GM18861 (cell line): ENCODE measurements around the gene ZFP92.

Source experiments
- ATAC-seq: cut with Tn5 transposase; IDR thresholded peaks from one replicate; pipeline ENCODE4 v1.9.1; 2021; ENCODE audit not compliant: unreplicated experiment

Gene ZFP92

DNA sequence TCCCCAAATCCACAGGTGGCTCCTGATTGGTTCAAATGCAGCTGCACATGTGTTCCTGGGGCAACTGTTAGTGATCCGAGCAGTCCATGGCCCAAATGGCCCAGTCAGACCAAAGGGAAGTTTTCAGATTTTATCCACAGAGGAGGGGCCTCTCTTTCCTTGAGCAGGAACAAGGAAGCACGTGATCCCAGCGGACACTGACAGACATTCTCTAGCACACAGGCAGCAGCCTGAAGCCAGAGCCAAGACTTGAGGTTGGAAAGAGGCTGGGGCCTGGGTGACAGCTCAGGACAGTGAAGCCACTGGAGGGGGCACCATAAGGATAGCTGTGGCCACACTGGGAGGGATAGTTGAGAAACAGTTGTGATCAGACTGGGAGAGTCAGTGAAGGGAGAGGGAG, 3.5 kb upstream of the ZFP92 start:
- ATAC-seq, result no peak

DNA sequence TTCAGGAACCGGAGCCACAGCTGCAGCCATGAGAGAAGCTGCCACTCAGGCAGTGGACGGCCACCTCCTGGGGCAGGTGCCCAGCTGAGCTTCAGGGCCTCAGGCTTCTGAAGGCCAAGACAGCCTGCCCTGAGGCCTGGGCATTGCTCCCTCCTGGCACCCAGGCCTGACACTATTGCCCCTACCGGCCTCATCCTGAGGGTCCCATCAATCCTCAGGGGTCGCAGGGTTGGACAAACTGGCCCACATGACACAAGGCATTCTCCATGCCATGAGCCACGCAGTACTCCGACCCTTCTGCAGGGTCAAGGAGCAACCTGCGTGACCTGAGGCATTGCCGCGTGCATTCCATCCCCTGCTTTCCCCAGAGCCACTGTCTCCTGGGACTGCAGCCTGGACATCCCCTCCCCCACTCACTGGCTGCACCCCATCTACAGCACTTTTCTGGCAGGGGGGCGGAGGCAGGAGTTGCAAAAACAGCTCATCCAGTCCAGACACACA, 3.0 kb upstream of the ZFP92 start:
- no peak for ATAC-seq

DNA sequence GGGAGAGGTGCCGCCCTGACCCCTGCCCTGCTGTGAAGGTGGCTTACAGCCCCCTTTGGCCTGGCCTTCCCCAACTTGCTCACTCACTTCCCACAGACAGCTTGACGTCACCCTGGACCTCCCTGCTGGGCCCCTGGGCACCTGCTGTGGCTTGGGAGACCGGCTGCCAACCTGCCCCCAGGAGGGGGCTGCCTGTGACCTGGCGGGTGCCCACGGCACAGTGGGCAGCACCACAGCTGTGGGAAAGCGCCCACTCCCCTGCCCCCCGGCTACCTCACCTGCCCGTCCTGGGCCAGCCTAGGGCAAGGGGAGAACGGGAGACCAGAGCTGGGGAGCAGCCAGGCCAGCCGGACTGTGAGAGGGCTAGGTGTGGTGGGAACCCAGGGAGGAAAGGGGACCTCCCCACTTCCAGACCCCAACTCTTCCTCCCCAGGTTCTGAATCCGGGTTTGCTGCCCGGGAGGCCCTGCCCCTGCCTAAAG, 2.4 kb upstream of the ZFP92 start:
- ATAC-seq, result no peak

DNA sequence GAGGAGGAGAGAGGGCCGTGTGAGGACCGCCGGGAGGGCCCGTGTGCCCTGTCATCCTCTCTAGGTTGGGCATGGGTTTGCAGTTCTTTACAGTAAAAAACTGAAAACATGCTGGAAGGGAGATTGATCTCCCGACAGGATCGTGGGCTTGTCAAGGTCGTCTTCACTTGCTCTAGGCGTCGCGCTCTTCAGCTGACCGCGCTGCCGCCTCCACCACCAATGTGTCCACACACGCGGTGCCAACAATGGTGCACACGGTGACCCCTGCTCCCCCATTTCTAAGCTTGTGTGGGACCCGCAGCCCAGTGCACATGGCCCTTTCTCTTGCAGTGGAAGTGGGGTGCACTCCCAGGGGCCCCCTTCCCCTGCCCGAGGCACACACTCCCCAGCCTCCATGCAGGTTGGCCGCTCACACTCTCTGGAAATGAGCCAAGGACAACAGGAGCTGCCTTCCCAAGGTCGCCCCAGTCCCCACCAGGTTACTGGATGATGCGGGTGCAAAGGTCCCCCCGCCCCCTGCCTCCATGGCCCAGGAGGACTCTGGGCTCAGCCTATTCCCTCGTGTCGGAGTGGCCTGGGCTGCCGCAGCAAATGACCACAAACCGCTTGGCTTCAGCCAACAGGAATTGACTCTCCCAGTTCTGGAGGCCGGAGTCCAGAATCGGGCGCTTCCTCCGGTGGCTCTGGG, 1.7 kb upstream of the ZFP92 start:
- ATAC-seq, result no peak

DNA sequence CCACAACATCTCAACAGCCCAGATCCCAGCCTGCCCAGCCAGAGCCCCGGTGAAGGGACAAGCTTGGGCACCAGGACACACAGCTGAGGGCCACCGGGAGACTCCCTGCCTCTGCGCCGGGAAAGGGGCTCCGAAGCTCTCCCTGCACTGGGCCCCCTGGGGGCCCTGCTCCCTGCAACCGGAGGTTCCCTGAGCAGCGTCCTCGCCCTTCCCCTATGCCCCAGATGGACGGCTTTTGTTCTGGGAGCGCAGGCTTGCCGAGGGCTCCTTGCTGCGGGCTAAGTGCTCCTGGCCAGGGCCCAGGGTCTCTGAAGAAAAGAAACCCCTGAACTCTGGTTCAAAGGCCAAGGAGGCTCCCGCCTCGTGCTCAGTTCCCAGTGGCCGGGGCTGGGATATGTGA, 899 bp upstream of the ZFP92 start:
- ATAC-seq, result no peak

DNA sequence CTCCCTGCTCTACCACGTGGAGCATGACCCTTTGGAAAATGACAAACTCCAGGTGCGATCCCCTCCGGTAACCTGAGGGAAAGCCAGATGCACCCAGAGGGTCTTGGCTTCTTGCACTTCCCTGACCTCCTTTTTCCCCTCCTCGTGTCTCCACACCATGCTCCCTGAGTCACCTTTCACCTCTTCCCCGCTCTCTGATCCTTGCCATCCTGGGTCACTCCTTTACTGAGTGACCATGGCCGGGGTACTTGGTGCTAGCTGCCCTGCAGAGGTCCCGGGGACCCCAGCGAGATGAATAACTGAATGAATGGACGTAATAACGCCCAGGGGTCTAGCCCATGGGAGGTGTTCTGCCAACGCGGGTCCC, 401 bp upstream of the ZFP92 start:
- no peak for ATAC-seq

DNA sequence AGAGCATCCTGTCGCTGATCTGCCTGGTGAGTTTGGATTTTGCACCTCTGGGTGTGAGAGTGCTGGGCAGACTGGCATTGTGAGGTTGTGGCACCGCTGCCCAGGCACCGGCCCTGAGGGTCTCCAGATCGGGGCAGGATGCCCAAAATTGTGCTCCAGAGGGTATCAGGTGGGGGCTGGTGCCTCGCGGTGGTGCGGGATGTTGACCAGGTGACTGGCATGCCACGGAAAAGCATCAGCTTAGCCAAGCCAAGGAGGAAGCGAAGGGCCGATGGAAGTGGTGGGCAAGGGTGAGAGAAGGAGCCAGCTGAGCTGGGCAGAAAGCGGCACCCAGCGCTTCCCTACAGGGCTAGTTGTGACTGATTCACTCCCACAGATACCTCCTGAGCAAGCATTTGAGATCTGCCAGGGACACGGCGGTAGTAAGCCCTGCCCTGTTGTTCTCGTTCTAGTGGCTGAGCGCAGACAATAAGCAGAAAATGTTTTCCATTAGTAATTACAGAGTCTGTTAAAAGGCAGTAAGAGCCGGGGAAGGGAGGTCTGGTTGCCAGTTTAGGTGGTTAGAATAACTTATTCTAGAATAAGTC, 809 bp downstream of the ZFP92 start:
- no peak for ATAC-seq

DNA sequence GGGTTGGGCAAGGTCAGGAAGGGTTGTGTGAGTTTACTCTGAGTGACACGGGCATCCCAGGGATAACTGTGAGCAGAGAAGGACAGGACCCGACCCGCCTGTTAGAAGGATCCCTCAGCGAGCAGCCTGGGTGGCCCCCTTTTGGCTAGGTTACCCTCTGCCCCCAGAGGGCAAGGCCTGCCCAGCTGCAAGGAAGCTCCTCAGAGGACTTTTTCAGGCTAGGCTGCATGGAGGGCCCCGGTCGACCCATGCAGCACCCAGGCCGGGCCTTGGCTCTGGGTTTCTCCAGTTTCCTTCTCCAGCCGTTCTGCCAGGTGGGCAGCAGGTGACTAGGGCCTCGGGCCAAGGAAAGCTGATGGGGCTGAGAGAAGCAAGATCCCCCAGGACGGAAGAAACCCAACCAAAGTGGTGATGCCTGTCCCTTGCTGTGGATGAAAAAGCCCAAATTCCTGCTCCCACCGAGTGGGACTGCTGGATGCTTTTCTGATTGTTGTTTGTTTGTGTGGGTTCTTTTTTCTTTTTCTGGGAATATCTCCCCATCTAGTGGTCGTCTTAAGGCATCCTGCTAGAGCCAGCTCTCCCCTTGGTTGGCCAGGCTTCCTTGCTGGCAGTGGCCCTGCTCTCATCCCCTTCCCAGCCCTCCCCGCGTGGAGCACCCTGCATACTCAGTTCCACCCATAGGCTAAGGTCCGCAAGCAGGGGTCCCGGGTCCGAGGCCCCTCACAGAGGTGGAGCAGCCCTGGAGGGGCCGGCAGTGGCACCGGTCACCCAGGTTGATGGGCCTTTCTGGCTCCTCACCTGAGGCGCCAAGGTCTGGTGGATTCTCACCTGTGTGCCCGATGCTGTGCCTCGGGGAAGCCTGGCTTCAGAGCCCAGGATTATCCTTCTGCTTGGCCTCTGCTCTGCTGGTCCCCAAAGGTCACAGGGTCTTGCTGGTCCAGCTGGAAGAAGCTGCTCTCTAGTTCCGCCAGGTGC, 1.8 kb downstream of the ZFP92 start:
- ATAC-seq, result no peak

DNA sequence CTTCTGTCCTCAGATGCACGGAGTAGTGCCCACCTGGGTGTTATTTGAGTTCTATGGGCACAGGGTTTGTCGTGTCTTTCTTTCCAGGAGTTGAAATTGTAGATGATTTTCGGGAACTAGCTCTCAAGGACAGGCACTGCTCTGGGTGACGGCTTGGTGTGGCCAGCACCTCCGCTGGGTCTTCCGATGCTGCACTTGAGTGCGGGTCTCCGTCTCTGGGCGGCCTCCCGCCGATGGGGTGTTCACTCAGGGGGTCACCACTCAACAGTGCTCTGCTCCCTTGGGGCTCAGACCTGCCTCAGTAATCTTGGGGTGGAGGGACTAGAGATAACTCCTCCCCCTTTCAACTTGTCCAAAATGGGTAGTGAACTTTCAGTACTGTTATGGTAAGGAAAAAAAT, 2.5 kb downstream of the ZFP92 start:
- ATAC-seq, result no peak

DNA sequence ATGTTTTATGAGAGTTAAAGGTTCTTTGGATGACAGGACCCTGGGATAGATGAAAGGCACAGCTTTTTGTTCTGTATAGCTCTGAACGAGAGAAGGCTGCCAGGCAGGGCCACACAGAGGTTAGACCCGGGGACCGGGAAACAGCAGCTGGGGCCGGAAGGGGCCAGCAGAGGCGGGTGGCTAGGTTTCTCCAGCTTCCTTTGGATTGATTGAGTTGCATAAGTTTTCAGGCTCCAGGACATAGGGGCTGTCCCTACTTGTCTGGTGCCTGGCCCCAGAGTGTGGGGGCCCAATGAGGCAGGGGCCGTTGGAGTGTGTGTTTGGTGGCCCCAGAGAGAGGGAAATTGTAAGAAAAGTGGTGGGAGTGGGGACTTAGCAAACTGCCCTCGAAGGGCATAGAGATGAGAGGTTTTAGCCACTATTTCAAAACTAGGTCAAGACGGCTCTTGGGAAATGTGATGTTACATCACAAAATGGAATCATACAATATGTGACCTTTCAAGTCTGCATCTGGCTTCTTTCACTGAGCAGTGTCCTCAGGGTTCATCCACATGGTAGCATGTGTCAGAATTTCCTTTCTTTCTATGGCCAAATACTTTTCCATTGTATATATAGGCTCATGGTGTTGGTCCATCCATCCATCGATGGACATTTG, 3.7 kb downstream of the ZFP92 start:
- no peak for ATAC-seq

DNA sequence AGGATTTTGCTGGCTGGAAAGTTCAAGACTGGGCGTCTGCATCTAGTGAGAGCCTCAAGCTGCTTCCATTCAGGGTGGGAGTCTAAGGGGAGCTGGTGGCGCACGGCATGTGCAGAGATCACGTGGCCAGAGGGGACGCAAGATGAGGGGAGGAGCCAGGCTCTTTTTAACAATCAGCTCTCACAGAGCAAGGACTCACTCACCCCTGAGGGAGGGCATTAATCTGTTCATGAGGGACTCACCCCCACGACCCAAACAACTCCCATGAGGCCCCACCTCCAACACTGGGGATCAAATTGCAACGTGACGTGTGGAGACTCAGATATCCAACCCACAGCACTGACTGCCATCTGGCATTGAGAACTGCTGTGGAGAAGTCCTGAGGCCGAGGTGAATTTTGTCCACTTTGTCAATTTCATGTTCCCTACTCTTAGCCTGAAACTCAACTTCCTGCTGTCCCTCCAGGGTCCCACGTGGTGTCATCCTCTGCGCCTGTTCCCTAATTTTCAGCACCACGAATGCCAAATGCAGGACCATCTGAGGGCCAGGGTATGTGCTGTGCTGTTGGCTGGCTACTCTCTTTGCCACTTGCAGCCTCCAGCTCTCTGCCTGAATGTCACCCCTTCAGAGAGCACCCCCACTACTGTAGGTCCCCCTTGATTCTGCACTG, 5.6 kb downstream of the ZFP92 start:
- ATAC-seq, result no peak

DNA sequence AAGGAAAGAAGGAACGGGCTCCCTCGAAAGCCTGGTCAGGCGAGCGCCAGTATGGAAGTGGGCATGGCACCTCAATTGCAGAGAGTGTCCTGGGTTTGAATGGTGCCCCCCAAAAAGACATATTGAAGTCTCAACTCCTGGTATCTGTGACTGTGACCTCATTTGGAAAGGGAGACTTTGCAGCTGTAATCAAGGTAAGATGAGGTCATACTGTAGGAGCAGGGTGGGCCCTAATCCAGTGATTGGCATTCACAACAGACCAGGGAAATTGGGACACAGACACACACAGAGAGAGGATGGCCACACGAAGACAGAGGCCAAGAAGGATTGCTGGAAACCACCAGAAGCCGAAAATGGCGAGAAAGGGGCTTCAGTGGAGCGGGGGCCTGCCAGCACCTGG, 6.4 kb downstream of the ZFP92 start:
- ATAC-seq, result no peak

DNA sequence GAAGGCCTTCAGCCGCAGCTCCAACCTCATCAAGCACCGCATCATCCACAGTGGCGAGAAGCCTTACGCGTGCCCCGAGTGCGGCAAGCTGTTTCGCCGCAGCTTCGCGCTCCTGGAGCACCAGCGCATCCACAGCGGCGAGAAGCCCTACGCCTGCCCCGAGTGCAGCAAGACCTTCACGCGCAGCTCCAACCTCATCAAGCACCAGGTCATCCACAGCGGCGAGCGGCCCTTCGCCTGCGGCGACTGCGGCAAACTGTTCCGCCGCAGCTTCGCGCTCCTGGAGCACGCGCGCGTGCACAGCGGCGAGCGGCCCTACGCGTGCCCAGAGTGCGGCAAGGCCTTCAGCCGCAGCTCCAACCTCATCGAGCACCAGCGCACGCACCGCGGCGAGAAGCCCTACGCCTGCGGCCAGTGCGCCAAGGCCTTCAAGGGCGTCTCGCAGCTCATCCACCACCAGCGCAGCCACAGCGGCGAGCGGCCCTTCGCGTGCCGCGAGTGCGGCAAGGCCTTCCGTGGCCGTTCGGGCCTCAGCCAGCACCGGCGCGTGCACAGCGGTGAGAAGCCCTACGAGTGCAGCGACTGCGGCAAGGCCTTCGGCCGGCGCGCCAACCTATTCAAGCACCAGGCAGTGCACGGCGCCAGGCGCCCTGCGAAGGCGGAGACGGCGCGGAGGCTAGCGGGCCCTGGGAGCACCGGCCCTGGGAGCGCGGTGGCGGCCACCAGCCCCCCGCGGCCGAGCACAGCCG, 9.8 kb downstream of the ZFP92 start:
- ATAC-seq, result no peak

DNA sequence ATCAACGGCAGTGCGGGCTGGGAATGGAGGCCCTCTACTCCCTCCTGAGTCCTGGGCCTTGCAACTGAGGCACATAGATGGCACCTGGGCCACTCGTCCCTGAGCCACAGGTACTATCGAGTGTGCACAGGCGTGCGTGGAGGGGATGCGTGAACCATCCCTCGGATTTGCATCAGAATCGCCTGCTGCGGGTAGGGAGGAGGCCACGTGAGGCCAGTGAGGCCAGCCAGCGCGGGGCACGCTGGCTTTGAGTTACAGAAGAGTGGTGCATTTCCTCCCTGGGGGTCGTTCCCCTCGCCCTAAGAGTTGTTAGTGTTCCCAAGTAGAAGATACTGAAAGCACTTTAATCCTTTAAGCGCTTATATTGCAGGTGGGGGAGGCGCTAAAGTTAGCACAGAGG, 10.6 kb downstream of the ZFP92 start:
- no peak for ATAC-seq

DNA sequence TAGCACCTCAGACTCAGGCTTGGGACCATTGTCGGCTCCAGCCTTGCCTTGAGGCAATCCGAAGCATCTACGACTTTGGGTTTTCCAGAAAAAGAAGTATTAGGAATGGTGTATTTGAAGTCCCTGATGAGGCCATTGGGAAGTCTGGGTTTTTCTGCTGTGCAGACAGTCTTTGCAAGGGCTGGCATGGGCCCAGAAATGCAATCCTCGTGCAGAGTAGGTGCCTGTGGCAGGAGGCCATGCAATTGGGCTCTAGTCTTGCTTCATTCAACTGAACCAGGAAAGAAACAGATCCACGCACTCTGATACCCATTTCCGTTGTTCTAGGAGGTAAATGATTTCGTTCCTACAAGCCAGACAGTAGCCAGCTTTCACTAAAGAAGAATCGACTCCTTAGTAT, 12.4 kb downstream of the ZFP92 start:
- ATAC-seq, result no peak

DNA sequence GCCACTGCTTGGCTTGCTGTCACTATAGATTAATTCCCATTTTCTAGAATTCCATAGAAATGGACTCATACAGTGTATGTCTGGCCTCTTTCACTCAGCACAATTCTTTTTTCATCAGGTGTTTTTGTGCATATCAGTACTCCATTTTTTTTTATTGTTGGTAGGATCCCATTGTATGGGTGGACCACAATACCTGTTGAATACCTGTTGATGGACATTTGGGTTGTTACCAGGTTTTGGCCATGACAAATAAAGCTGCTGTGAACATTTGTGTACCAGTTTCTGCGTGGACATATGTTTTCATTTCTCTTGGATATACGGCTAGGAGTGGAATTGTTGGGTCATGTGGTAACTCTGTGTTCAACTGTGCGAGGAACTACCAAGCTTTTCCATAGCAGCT, 14.9 kb downstream of the ZFP92 start:
- ATAC-seq, result no peak

DNA sequence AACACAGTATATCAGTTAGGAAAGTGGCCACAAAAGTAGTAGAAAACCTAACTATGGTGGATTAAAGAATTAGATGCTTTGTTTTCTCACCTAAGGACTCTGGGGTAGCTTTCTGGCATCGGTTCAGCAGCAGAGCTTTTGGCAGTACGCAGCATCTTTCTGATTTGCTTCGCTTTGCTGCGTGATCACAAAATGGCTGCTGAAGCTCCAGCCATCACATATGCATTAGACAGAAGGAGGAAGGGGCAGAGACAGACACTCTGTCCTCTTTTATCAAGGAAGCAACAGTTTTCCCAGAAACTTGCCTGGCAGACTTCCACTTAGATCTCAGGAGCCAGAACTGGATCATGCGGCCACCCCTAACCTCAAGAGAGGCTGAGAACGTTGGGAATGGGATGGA, 19.5 kb downstream of the ZFP92 start:
- ATAC-seq, result no peak

DNA sequence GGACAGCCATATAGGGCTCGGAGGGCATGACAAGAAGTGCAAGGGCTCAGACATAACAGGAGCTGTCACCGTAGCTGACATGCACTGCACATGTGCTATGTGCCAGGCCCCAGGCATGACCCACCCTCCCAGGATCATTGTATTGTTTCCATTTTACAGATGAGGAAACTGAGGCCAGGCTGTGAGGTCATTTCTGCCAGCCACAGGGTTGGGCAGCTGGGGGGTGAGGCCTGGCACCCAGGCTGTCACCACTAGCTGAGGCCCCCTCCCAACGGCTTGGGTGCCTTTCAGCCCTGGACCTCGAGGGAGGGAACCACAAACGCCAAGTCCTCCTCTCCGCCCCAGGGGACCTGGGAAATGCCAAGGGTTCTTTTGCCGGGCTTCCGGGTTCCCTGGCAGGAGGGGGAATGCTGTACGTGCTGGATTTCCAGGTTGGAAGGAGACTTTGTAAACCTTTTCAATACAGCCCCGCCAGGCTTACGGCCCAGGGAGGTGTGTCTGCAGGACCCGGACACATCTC, 21.9 kb downstream of the ZFP92 start:
- no peak for ATAC-seq

DNA sequence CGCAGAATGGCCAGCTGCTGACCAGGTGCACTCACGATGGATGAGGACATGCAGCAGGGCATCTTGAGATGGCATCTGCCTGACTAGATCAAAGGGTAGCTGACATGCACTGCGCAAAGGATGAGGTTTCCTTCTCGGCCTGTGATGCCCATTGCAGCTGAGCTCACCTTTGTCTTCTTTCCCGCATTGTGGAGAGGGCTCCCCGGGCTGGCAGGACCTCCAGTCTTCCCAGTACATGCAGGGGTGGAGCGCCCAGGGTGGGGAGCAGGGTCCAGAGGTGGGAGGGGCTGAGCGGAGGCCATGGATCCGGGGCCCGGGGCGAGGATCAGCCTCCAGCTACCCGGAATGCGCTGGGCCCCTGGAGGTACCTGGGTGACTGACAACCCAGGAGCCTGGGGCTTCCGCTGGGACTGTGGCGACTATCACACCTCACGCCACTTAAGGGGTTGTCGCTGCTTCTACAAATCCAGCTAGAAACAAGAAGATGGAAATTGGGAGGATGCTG, 22.6 kb downstream of the ZFP92 start:
- ATAC-seq, result no peak

DNA sequence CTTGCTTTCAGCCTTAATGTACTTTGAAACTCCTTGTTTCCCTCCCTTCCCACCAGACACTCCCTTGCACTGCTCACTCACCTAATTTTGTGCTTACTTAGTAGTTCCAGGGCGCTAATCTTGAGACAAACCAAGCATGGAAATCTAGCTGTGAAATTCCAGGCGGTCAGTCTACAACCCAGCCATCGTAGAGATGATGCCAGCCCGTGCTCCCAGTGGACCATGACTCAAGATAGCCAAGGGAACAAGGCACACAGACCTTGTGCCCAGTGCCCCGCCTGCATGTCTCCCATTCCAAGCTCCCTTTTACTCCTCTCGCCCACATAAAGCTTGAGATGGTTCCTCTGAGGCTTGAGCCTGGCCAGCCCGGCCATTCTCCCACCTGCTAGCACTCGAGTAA, 23.5 kb downstream of the ZFP92 start:
- ATAC-seq, result no peak
